Skin epidermis (tissue), 12 donors: ENCODE measurements around the gene MYDGF.
"Not testable (repeated sequence)": the region's sequence is repeated elsewhere in the genome, so short reads cannot be mapped to it uniquely, and the experiment has no call there.

Experiments used
- H3K27ac ChIP-seq, 21 experiments: fragments of 200-600 bp; sonication (generic) in 11 of 21; one replicate each; pipeline ENCODE4 v1.5.0; 2020; ENCODE audit warnings: mild to moderate bottlenecking in 3 of 21, inconsistent platforms in 2 of 21, moderate library complexity in 2 of 21
- H3K4me3 ChIP-seq, 7 experiments: fragments of 200-600 bp; sonication (generic) in 2 of 7; one replicate each; pipeline ENCODE4 v1.5.0; 2020; ENCODE audit warnings: inconsistent platforms in 2 of 7, mild to moderate bottlenecking in 2 of 7, moderate library complexity in 1 of 7

The MYDGF gene

GRCh38 chr19:4680021-4680420 lies 9.9 kb upstream of the MYDGF start:
- H3K27ac ChIP-seq = peak overlapping the region in 1 of 21 experiments; percentile 9
- not testable (repeated sequence) for H3K4me3 ChIP-seq

GRCh38 chr19:4678881-4679790 lies 9.0 kb upstream of the MYDGF start:
- H3K4me3 ChIP-seq = no peak overlapping the region
- H3K27ac ChIP-seq = peak overlapping the region in 3 of 21 experiments; percentile 9 to 19 (median 12)

DNA sequence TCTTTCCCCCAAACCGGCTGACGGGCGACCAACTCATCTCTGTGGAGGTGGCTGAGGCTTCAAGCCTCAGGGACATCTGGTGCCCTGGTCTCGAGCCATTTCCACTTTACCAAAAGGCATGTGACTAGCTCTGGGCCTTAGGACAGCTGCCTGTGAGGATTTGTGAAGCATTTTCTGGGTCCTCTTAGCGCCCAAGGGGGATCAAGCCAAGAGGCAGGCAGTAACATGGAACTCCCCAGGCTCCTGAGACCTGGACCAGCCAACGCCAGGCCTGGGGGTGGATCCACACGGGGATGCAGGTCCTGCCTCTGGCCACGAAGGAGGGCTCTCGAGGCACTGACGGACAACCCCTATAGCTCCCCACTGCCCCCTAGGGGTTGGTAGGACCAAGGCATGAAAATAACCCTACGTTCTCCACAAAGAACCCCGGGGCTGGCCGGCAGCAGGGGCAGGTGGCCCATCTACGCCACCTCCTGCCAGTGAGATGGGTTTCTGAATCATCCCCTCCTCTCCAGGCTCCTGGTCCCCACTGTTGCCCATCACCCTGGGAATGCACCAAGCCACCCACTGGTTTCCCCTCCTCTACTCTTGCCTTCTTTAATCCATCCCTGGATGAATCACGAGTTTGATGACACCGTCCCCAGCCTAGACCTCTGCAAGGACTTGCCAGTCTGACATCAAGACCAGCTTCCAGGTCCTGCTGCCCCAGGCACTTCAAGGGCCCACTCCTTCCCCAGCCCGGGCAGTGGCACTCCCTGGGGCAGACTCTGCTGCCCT lies 7.0 kb upstream of the MYDGF start:
- H3K27ac ChIP-seq = peak overlapping the region in 8 of 21 experiments; percentile 9 to 56 (median 27)

DNA sequence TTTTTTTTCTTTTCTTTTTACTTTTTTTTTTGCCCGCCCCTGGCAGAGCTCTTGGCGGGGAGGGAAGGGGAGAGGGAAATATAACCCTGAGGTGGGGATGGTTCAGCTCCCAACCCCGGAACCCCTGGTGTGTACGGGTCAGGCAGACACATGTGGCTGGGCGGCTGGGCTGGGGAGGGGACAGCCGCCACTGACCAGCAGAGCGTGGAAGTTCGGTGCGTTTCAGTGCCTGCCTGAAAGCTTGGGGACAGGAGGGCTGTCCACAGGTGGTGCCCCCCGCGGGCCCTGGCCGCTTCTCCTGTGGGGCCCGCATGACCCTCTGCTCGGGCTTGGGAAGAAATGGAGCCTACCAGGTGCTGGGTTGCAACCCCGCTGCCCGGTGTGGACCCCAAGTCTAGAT lies 5.2 kb upstream of the MYDGF start:
- no peak overlapping the region for H3K27ac ChIP-seq
- no peak overlapping the region for H3K4me3 ChIP-seq

More for the DNA sequence above, 7.0 kb upstream of the MYDGF start:
- no peak overlapping the region for H3K4me3 ChIP-seq

GRCh38 chr19:4673726-4674125 lies 3.6 kb upstream of the MYDGF start:
- Histone ChIP-seq H3K4me3 (no peak overlapping the region), H3K27ac (no peak overlapping the region)

- no peak overlapping the region for H3K4me3 ChIP-seq
- no peak overlapping the region for H3K27ac ChIP-seq
These were observed 3.1 kb upstream of the MYDGF start for GRCh38 chr19:4673216-4673615.

DNA sequence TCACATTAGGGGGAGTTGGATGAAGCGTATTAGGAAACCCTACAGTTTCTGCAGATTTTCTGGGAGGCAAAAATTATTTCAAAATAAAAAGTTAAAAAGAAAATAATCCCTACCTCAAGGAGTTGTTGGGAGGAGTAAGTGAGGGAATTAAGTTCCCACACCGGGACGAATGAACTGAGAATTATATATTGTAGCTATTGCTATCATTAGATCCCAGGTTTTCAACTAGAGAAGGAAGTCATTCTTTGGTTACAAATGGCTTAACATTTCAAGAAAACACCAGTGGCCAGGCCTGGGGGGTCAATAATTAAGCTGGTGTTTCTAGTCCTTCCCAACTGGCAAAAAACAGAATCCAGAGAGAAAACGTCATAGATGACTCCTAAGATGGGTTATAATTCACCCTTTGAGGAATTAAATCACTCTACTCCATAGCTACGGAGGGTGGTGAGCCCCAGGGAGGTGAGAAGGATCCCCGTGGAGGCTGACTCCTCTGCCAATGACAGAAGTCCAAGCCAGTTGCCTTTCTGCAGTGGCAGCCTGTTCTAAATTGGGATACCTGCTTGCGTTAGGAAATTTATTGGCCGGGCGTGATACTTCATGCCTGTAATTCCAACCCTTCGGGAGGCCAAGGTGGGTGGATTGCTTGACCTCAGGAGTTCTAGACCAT lies 1.2 kb upstream of the MYDGF start:
- H3K27ac ChIP-seq = peak overlapping the region in 8 of 21 experiments; percentile 3 to 86 (median 41)
- H3K4me3 ChIP-seq = no peak overlapping the region

GRCh38 chr19:4664642-4665041 lies 5.5 kb downstream of the MYDGF start:
- H3K4me3 ChIP-seq = no peak overlapping the region
- H3K27ac ChIP-seq = no peak overlapping the region

GRCh38 chr19:4662812-4663211 lies 7.3 kb downstream of the MYDGF start:
- Histone ChIP-seq H3K27ac (no peak overlapping the region), H3K4me3 (no peak overlapping the region)

DNA sequence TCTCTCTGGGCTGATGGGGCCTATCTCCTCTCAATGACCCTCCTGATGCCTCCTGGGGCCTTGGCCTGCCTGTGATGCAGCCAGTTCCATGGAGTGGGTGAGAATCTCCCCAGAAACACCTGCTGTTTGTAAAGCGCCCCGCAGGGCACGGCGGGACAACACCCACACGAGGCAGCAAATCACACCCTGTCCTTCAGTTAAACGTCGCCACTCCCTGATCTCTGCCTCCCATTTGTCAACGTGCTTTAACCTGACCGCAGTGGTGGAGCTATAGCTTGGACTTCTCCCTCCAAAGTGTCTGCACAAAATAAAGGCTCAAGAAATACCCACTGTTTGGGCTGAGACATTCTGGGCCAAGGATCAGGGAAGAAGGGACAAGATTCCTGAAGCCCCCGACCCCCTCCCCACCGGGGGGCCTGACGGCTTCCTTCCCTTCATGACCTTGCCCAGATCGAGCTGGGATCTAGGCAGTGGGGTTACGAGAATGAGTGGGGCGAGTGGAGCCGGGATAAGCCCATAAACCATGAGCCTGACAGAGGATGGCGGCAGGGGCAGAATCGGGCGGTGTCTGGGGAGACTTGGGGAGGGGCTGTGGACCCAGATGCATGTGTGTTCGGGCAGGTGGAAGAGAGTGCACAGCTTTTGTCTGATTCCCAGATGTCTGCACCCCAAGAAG lies 8.0 kb downstream of the MYDGF start:
- Histone ChIP-seq H3K27ac (no peak overlapping the region), H3K4me3 (no peak overlapping the region)

DNA sequence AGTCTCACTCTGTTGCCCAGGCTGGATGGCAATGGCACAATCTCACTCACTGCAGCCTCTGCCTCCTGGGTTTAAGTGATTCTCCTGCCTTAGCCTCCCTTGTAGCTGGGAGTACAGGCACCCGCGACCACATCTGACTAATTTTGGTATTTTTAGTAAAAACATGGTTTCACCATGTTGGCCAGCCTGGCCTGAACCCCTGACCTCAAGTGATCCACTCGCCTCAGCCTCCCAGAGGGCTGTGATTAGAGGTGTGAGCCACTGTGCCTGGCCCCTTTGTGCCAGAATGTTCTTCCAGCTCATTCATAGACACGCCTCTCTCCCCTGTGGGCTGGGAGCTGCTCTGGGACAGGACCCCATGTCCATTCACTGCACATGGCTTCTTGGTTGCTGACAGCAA lies 9.1 kb downstream of the MYDGF start:
- Histone ChIP-seq H3K27ac (no peak overlapping the region), H3K4me3 (no peak overlapping the region)

GRCh38 chr19:4660181-4660791 lies 9.9 kb downstream of the MYDGF start:
- no peak overlapping the region for H3K4me3 ChIP-seq
- H3K27ac ChIP-seq = no peak overlapping the region

- no peak overlapping the region for H3K4me3 ChIP-seq
These were observed 12.3 kb downstream of the MYDGF start for GRCh38 chr19:4657835-4658234.

GRCh38 chr19:4657262-4657661 lies 12.9 kb downstream of the MYDGF start:
- H3K27ac ChIP-seq = no peak overlapping the region

More at GRCh38 chr19:4657835-4658234, 12.3 kb downstream of the MYDGF start:
- H3K27ac ChIP-seq = no peak overlapping the region

GRCh38 chr19:4656102-4656501 lies 14.0 kb downstream of the MYDGF start:
- no peak overlapping the region for H3K27ac ChIP-seq
- H3K4me3 ChIP-seq = no peak overlapping the region

More at GRCh38 chr19:4657262-4657661, 12.9 kb downstream of the MYDGF start:
- H3K4me3 ChIP-seq = no peak overlapping the region

- Histone ChIP-seq H3K4me3 (no peak overlapping the region), H3K27ac (peak overlapping the region in 1 of 21 experiments; percentile 3)
These were observed 15.4 kb downstream of the MYDGF start for GRCh38 chr19:4654437-4655361.

- no peak overlapping the region for H3K4me3 ChIP-seq
These were observed 16.2 kb downstream of the MYDGF start for GRCh38 chr19:4653793-4654436.

GRCh38 chr19:4652075-4652474 lies 18.1 kb downstream of the MYDGF start:
- Histone ChIP-seq H3K4me3 (no peak overlapping the region), H3K27ac (no peak overlapping the region)

More at GRCh38 chr19:4653793-4654436, 16.2 kb downstream of the MYDGF start:
- H3K27ac ChIP-seq = no peak overlapping the region
